Karpas-422 (cell line): ENCODE data around the gene PRSS21. TPM values are rescaled to one million over a fixed set of nuclear protein-coding genes. Genes with fewer than 3 reads are reported as not detected.

ENCODE experiments used
- DNase-seq: peaks from one replicate; pipeline ENCODE4 v3.0.0-alpha.2; 2015
- H2AFZ ChIP-seq: fragments of 200-600 bp; sonication (generic); 2 replicates; pipeline ENCODE4 v1.6.1; 2014; ENCODE audit warnings: antibody characterized with exemption, low read length, mixed read lengths
- H3K27ac ChIP-seq: fragments of 200-600 bp; sonication (generic); 2 replicates; pipeline ENCODE4 v1.5.1; 2014; ENCODE audit warnings: mild to moderate bottlenecking, low read length, moderate library complexity
- H3K27me3 ChIP-seq: fragments of 200-600 bp; sonication (generic); 2 replicates; pipeline ENCODE4 v1.6.1; 2014; ENCODE audit warnings: low read length, mixed read lengths
- H3K36me3 ChIP-seq: fragments of 200-600 bp; sonication (generic); 2 replicates; pipeline ENCODE4 v1.6.1; 2014; ENCODE audit warnings: low read length, mixed read lengths; ENCODE audit not compliant: insufficient read depth
- H3K4me1 ChIP-seq: fragments of 200-600 bp; sonication (generic); 2 replicates; pipeline ENCODE4 v1.6.1; 2014; ENCODE audit warnings: mild to moderate bottlenecking, low read length, mixed read lengths
- H3K4me2 ChIP-seq: fragments of 200-600 bp; sonication (generic); 2 replicates; pipeline ENCODE4 v1.6.1; 2014; ENCODE audit warnings: low read length, low read depth, mild to moderate bottlenecking; ENCODE audit not compliant: poor library complexity, severe bottlenecking
- H3K4me3 ChIP-seq: fragments of 200-600 bp; sonication (generic); 2 replicates; pipeline ENCODE4 v1.5.1; 2014; ENCODE audit warnings: mild to moderate bottlenecking, antibody characterized with exemption, low read length, mixed read lengths
- H3K79me2 ChIP-seq: fragments of 200-600 bp; sonication (generic); 2 replicates; pipeline ENCODE4 v1.6.1; 2014; ENCODE audit warnings: mild to moderate bottlenecking, low read length, mixed read lengths
- H3K9ac ChIP-seq: fragments of 200-600 bp; sonication (generic); 2 replicates; pipeline ENCODE4 v1.6.0; 2014; ENCODE audit warnings: low read length
- H3K9me2 ChIP-seq: fragments of 200-600 bp; sonication (generic), shearing (Covaris generic); replicated peaks from 2 replicates; pipeline ENCODE4 v1.6.0; 2014; ENCODE audit warnings: mild to moderate bottlenecking, low read length, moderate library complexity; ENCODE audit not compliant: insufficient read depth
- H3K9me3 ChIP-seq: fragments of 300-700, 200-600 bp; sonication (generic); 2 replicates; pipeline ENCODE4 v1.6.1; 2014; ENCODE audit warnings: low read length, mixed read lengths
- H4K20me1 ChIP-seq: fragments of 200-600 bp; sonication (generic); 2 replicates; pipeline ENCODE4 v1.6.1; 2014; ENCODE audit warnings: mild to moderate bottlenecking, antibody characterized with exemption, low read length, low read depth; ENCODE audit not compliant: insufficient read depth
- total RNA-seq: library from RNA; depleted of rRNA; stranded (reverse); fragments of >200 nt; shearing (Covaris generic); gene quantifications from 2 replicates; pipeline ENCODE4 v1.2.3, GENCODE V29; 2014; ENCODE audit warnings: low replicate concordance

Gene PRSS21
- total RNA-seq, 1 experiment from 2014 or later: not detected

DNA sequence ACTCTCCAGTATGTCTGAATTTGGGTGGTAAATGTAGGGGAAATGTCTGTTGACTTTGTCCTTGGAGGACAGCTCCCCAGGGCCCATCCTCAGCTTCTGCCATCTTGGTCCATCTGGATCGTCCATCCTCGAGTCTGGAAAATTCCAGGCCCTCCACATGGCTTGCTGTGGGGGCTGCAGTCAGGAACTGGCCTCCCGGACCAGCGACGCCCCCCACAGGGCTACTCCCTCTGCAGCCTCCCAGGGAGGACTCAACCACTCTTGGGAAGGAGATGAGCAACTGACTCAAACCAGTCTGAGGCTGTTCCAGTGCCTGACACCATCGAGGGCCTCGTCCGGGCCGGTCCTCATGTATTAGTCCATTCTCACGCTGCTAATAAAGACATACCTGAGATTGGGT, 7.6 kb downstream of the PRSS21 start:
- Histone ChIP-seq H3K27me3 (no peaks in the 10 kb centered on the region), H4K20me1 (no peaks in the 10 kb centered on the region), H3K9me3 (no peaks in the 10 kb centered on the region), H3K4me3 (no peak overlapping the region), H2AFZ (no peak overlapping the region), H3K36me3 (no peaks in the 10 kb centered on the region), H3K9ac (no peak overlapping the region), H3K27ac (no peak overlapping the region), H3K4me1 (no peaks in the 10 kb centered on the region), H3K79me2 (no peaks in the 10 kb centered on the region), H3K9me2 (no peaks in the 10 kb centered on the region), H3K4me2 (no peak overlapping the region)
- no peak for DNase-seq

GRCh38 chr16:2825049-2825742, 8.2 kb downstream of the PRSS21 start:
- Histone ChIP-seq H3K27ac (no peak overlapping the region), H3K36me3 (no peaks in the 10 kb centered on the region), H3K9me3 (no peaks in the 10 kb centered on the region), H3K9ac (no peak overlapping the region), H3K79me2 (no peaks in the 10 kb centered on the region), H3K4me2 (no peak overlapping the region), H3K9me2 (no peaks in the 10 kb centered on the region), H3K4me3 (no peak overlapping the region), H3K4me1 (no peaks in the 10 kb centered on the region), H3K27me3 (no peaks in the 10 kb centered on the region), H2AFZ (no peak overlapping the region), H4K20me1 (no peaks in the 10 kb centered on the region)
- DNase-seq: no peak

DNA sequence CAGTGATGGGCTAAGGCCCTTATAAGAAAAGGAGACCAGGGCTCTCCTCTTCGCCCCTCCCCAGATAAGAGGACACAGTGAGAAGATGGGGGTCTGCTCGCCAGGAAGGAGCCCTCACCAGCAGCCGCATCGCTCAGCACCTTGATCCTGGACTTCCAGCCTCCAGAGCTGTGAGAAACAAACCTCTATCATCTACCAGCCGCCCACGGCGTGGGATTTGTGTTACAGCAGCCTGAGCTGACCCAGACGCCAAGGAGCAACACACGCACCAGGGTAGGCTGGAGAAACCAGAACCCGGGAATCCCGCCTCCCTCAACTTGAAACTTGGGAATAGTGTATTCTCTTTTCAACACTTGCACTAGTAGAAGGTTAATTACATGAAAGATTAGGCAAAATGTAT, 8.9 kb downstream of the PRSS21 start:
- H3K36me3 ChIP-seq: no peaks in the 10 kb centered on the region
- H3K4me1 ChIP-seq: no peaks in the 10 kb centered on the region
- H3K27ac ChIP-seq: no peak overlapping the region
- no peak for DNase-seq
- no peaks in the 10 kb centered on the region for H3K9me2 ChIP-seq
- H2AFZ ChIP-seq: no peak overlapping the region
- no peaks in the 10 kb centered on the region for H3K27me3 ChIP-seq
- H4K20me1 ChIP-seq: no peaks in the 10 kb centered on the region
- no peaks in the 10 kb centered on the region for H3K9me3 ChIP-seq
- no peak overlapping the region for H3K4me2 ChIP-seq
- H3K4me3 ChIP-seq: no peak overlapping the region
- H3K9ac ChIP-seq: no peak overlapping the region
- H3K79me2 ChIP-seq: no peaks in the 10 kb centered on the region

GRCh38 chr16:2826591-2827373, 9.7 kb downstream of the PRSS21 start:
- no peaks in the 10 kb centered on the region for H3K9me3 ChIP-seq

GRCh38 chr16:2827374-2827791, 10.3 kb downstream of the PRSS21 start:
- no peak overlapping the region for H3K9ac ChIP-seq
- no peak overlapping the region for H3K4me3 ChIP-seq
- H3K27ac ChIP-seq: no peak overlapping the region
- H3K4me1 ChIP-seq: no peaks in the 10 kb centered on the region
- H4K20me1 ChIP-seq: no peaks in the 10 kb centered on the region
- no peaks in the 10 kb centered on the region for H3K9me2 ChIP-seq
- DNase-seq: no peak
- H3K27me3 ChIP-seq: no peaks in the 10 kb centered on the region
- no peak overlapping the region for H2AFZ ChIP-seq
- no peak overlapping the region for H3K4me2 ChIP-seq
- H3K36me3 ChIP-seq: no peaks in the 10 kb centered on the region
- no peaks in the 10 kb centered on the region for H3K9me3 ChIP-seq
- no peaks in the 10 kb centered on the region for H3K79me2 ChIP-seq

More at GRCh38 chr16:2826591-2827373, 9.7 kb downstream of the PRSS21 start:
- no peak overlapping the region for H3K27ac ChIP-seq
- no peaks in the 10 kb centered on the region for H3K4me1 ChIP-seq
- no peaks in the 10 kb centered on the region for H3K36me3 ChIP-seq
- H3K4me3 ChIP-seq: no peak overlapping the region
- DNase-seq: no peak
- H4K20me1 ChIP-seq: no peaks in the 10 kb centered on the region
- no peaks in the 10 kb centered on the region for H3K79me2 ChIP-seq
- no peak overlapping the region for H3K4me2 ChIP-seq
- H3K9me2 ChIP-seq: no peaks in the 10 kb centered on the region
- H2AFZ ChIP-seq: no peak overlapping the region
- no peaks in the 10 kb centered on the region for H3K27me3 ChIP-seq
- H3K9ac ChIP-seq: no peak overlapping the region

- DNase-seq: no peak
- Histone ChIP-seq H3K9me2 (no peaks in the 10 kb centered on the region), H3K4me3 (no peak overlapping the region), H3K4me1 (no peaks in the 10 kb centered on the region), H4K20me1 (no peaks in the 10 kb centered on the region), H3K36me3 (no peaks in the 10 kb centered on the region), H3K27ac (no peak overlapping the region), H3K9me3 (no peaks in the 10 kb centered on the region), H2AFZ (no peak overlapping the region), H3K9ac (no peak overlapping the region), H3K27me3 (no peaks in the 10 kb centered on the region), H3K4me2 (no peak overlapping the region), H3K79me2 (no peaks in the 10 kb centered on the region)
Measured at GRCh38 chr16:2827831-2828520, 10.9 kb downstream of the PRSS21 start.

DNA sequence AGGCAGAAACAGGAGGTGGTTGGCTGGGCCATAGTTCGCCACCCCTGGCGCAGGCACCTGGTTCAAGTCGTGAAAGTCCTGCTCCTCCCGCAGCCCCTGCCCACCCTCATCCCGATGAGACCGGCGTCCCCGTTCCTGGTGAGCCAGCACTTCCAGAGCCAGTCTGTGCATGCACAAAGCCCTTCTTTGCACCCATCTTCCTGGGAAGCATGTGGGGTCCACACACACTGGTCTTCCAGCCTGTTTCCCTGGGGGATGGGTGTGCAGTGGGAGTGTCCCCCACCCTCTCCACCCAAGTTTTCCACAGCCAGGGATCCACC, 11.4 kb downstream of the PRSS21 start:
- Histone ChIP-seq H3K27ac (no peak overlapping the region), H3K9ac (no peak overlapping the region), H3K9me3 (no peaks in the 10 kb centered on the region), H3K4me2 (no peak overlapping the region), H3K79me2 (no peaks in the 10 kb centered on the region), H3K36me3 (no peaks in the 10 kb centered on the region), H3K4me1 (no peaks in the 10 kb centered on the region), H4K20me1 (no peaks in the 10 kb centered on the region), H3K9me2 (no peaks in the 10 kb centered on the region), H3K4me3 (no peak overlapping the region), H3K27me3 (no peaks in the 10 kb centered on the region), H2AFZ (no peak overlapping the region)
- DNase-seq: no peak

DNA sequence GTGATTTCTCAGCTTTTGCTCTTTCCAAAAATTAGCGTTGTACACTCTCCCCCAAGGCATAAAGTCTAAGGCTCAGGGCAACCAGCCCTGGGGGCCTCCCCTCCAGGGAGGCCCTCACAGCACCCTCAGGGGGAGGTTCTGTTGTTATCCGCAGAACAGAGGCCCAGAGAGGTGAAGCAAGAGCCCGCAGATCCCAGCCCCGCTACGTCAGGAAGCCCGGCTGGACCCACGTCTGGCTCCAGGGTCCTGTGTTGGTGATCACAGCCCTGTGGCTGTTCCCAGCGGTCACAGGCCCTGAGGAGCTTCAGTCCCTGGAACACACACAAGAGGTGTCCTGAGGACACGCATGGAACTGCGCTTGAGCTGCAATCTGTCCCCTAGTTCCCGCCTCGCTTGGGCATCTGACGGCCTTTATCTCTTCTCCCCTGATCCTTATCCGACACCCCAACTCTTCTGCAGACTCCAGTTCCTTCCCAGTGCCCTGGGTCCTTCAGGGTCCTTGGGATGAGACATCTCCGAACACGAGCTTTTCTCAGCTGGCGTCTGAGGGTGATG, 11.9 kb downstream of the PRSS21 start:
- H2AFZ ChIP-seq: no peak overlapping the region
- no peaks in the 10 kb centered on the region for H3K27me3 ChIP-seq

More for the DNA sequence above, 11.9 kb downstream of the PRSS21 start:
- Histone ChIP-seq H3K9me3 (no peaks in the 10 kb centered on the region), H3K9me2 (no peaks in the 10 kb centered on the region), H3K36me3 (no peaks in the 10 kb centered on the region), H3K4me1 (no peaks in the 10 kb centered on the region), H3K27ac (no peak overlapping the region), H3K4me3 (no peak overlapping the region), H3K79me2 (no peaks in the 10 kb centered on the region), H4K20me1 (no peaks in the 10 kb centered on the region), H3K9ac (no peak overlapping the region), H3K4me2 (no peak overlapping the region)
- DNase-seq: no peak
